ENCODE measurements around the gene TMEM176A.

GRCh38 chr7:150805864-150806263 lies 5.3 kb downstream of the TMEM176A start:
- TF ChIP-seq CTCF (conservative IDR thresholded peaks at IDR 0.05) (no peak), ZFX (IDR thresholded peaks at IDR 0.05) (no peak)

Measured in C4-2B (cell line).